Body of pancreas (tissue), 4 donors: ENCODE measurements around the gene PRSS21. TPM values are rescaled to one million over a fixed set of nuclear protein-coding genes. Genes with fewer than 3 reads are reported as not detected.

Source experiments
- ATAC-seq: fragments of 150-250 bp; one replicate; pipeline ENCODE4 v1.9.1; 2016
- DNase-seq, 4 donors: peaks; one replicate each; pipeline ENCODE4 v3.0.0-alpha.2; 2019
- H3K27ac ChIP-seq, 4 donors: fragments of 200-600 bp; sonication (generic); 1 replicate in 3 of 4; 2 replicates in 1 of 4; pipeline versions ENCODE4 v1.5.1 to v1.6.1; 2016 to 2019; ENCODE audit warnings: mild to moderate bottlenecking in 1 of 4, mixed read lengths in 1 of 4, moderate library complexity in 1 of 4
- H3K27me3 ChIP-seq, 2 donors: fragments of 200-600 bp; sonication (generic); one replicate each; pipeline ENCODE4 v1.6.0; 2016; ENCODE audit warnings: mild to moderate bottlenecking in 1 of 2
- H3K36me3 ChIP-seq, 2 donors: fragments of 200-600 bp; sonication (generic); replicated peaks in 1 of 2; 2 replicates each; pipeline ENCODE4 v1.5.1; 2016; ENCODE audit warnings: low read depth in 2 of 2; ENCODE audit not compliant: insufficient read depth in 1 of 2
- H3K4me1 ChIP-seq: fragments of 200-600 bp; sonication (generic); one replicate; pipeline ENCODE4 v1.6.0; 2016
- H3K4me3 ChIP-seq, 2 donors: fragments of 200-600 bp; sonication (generic); 1 replicate in 1 of 2; 2 replicates in 1 of 2; pipeline ENCODE4 v1.5.1; 2016 to 2019
- H3K9me3 ChIP-seq, 3 donors: fragments of 200-600 bp; sonication (generic); 1 replicate in 2 of 3; 2 replicates in 1 of 3; pipeline ENCODE4 v1.5.1; 2016
- CTCF ChIP-seq, 7 experiments: fragments of 450-650 bp in 4 of 7; fragments of 200-600 bp in 3 of 7; sonication (generic) in 3 of 7; IDR thresholded peaks; one replicate each; pipeline ENCODE4 v1.5.1; 2016 to 2019; ENCODE audit warnings: antibody characterized with exemption in 7 of 7
- POLR2A ChIP-seq, 3 donors: fragments of 450-650 bp; IDR thresholded peaks; one replicate each; pipeline ENCODE4 v1.6.1; 2016; ENCODE audit warnings: antibody characterized with exemption in 3 of 3, mild to moderate bottlenecking in 2 of 3
- WGBS, 2 donors: methylation state at CpG; one replicate each; pipeline ENCODE4 v1.1.5; 2017; 5-methylcytosine and 5-hydroxymethylcytosine counted together
- intact Hi-C: fragments of 100-400 bp; cut with DNase I; formaldehyde crosslinking; loops from one replicate; pipeline ENCODE4 v1.15.1; 2023
- total RNA-seq, 2 donors: library from RNA; depleted of rRNA; stranded (reverse); fragments of >200 nt; gene quantifications; one replicate each; pipeline ENCODE4 v1.1.0, GENCODE V29; 2016

PRSS21 gene
- total RNA-seq, 2 donors from 2014 or later: 0.66 to 1.6 TPM

GRCh38 chr16:2787961-2788360 lies 29.1 kb upstream of the PRSS21 start:
- peaks cover 0 to 20% of the 10 kb centered on the region in 2 donors for H3K27me3 ChIP-seq
- no peak for ATAC-seq
- intact Hi-C loops: no loop called here

GRCh38 chr16:2790631-2791030 lies 26.4 kb upstream of the PRSS21 start:
- peaks cover 16% of the 10 kb centered on the region for H3K4me1 ChIP-seq
- no peak overlapping the region for H3K4me3 ChIP-seq
- H3K27me3 ChIP-seq: peaks cover 0 to 13% of the 10 kb centered on the region in 2 donors
- DNase-seq (no peak), ATAC-seq (no peak)
- TF ChIP-seq POLR2A (IDR thresholded peaks at IDR 0.05) (no peak), CTCF (IDR thresholded peaks at IDR 0.05) (no peak)
- intact Hi-C loops: no loop called here
- no peaks in the 10 kb centered on the region for H3K9me3 ChIP-seq
- whole genome bisulfite sequencing, 2 donors: 64 to 73% methylated on average over 5 of the region's 5 CpGs
- H3K27ac ChIP-seq: no peak overlapping the region
- H3K36me3 ChIP-seq: no peaks in the 10 kb centered on the region

More at GRCh38 chr16:2787961-2788360, 29.1 kb upstream of the PRSS21 start:
- Histone ChIP-seq H3K36me3 (no peaks in the 10 kb centered on the region), H3K4me3 (no peak overlapping the region), H3K9me3 (no peaks in the 10 kb centered on the region), H3K27ac (no peak overlapping the region), H3K4me1 (peaks cover 17% of the 10 kb centered on the region)
- TF ChIP-seq CTCF (IDR thresholded peaks at IDR 0.05) (no peak), POLR2A (IDR thresholded peaks at IDR 0.05) (no peak)
- DNase-seq: no peak
- WGBS, 2 donors: 33 to 39% methylated on average over 6 to 7 of the region's 7 CpGs

GRCh38 chr16:2791174-2791573 lies 25.9 kb upstream of the PRSS21 start:
- no peak overlapping the region for H3K4me3 ChIP-seq

GRCh38 chr16:2792940-2793339 lies 24.1 kb upstream of the PRSS21 start:
- Histone ChIP-seq H3K27ac (no peak overlapping the region), H3K36me3 (no peaks in the 10 kb centered on the region), H3K4me1 (peaks cover 9% of the 10 kb centered on the region), H3K9me3 (no peaks in the 10 kb centered on the region), H3K27me3 (no peaks in the 10 kb centered on the region), H3K4me3 (no peak overlapping the region)
- DNase-seq (no peak), ATAC-seq (no peak)
- WGBS, 2 donors: 77 to 84% methylated on average over 10 of the region's 10 CpGs
- TF ChIP-seq CTCF (IDR thresholded peaks at IDR 0.05): no peak
- TF ChIP-seq POLR2A (IDR thresholded peaks at IDR 0.05): no peak
- intact Hi-C loops: no loop called here

More at GRCh38 chr16:2791174-2791573, 25.9 kb upstream of the PRSS21 start:
- WGBS, 2 donors: 62 to 74% methylated on average over 3 to 8 of the region's 8 CpGs
- Histone ChIP-seq H3K4me1 (peaks cover 11% of the 10 kb centered on the region), H3K27me3 (peaks cover 0 to 8% of the 10 kb centered on the region in 2 donors), H3K27ac (no peak overlapping the region), H3K36me3 (no peaks in the 10 kb centered on the region), H3K9me3 (no peaks in the 10 kb centered on the region)
- intact Hi-C loops: no loop called here
- DNase-seq (no peak), ATAC-seq (no peak)
- TF ChIP-seq CTCF (IDR thresholded peaks at IDR 0.05): no peak
- TF ChIP-seq POLR2A (IDR thresholded peaks at IDR 0.05): no peak

GRCh38 chr16:2795395-2796143 lies 21.5 kb upstream of the PRSS21 start:
- ATAC-seq (no peak), DNase-seq (no peak)
- TF ChIP-seq POLR2A (IDR thresholded peaks at IDR 0.05) (no peak), CTCF (IDR thresholded peaks at IDR 0.05) (no peak)
- H3K27ac ChIP-seq: no peak overlapping the region
- WGBS, 2 donors: 66 to 68% methylated on average over 7 of the region's 7 CpGs
- H3K27me3 ChIP-seq: no peaks in the 10 kb centered on the region
- peaks cover 9% of the 10 kb centered on the region for H3K4me1 ChIP-seq
- intact Hi-C loops: no loop called here
- no peak overlapping the region for H3K4me3 ChIP-seq
- no peaks in the 10 kb centered on the region for H3K36me3 ChIP-seq
- H3K9me3 ChIP-seq: no peaks in the 10 kb centered on the region
